ENCODE data around the gene C2orf76. TPM values are rescaled to one million over a fixed set of nuclear protein-coding genes. Genes with fewer than 3 reads are reported as not detected.
A peak's percentile ranks its signal among the peaks of the same experiment; 100 is the strongest.

C2orf76 gene
- total and polyA plus RNA-seq, 2 donors (not counting 1 experiment from before 2014, with no cell fraction given) = 6.9 to 13.6 TPM

DNA sequence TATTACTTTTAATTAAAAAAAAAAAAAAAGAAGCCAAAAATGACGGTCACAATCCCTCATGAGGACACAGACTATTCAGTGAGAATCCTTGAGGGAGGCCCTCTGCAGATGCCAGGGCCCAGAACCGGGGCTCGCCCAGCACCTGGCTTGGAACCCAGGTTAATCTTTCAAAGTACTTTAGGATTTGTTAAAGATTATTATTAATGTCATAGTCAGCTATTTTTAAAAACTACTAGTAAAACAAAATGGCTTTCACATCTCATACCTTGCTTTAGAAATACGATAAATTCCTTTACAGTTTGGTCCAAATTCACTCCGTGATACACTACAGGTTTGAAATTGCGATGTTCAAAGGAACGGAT is 27.1 kb downstream of the C2orf76 start:
- peaks cover 23% of the 10 kb centered on the region for H3K4me1 Mint-ChIP-seq
- CTCF ChIA-PET = interaction anchor here (1.1 kb wide), 1 partner anchor 10 kb away, joined by 3 read pairs; no protein-coding TSS in a partner anchor
- POLR2A ChIA-PET = interaction anchor here (0.7 kb wide), 1 partner anchor 458 kb away, joined by 3 read pairs; no protein-coding TSS in a partner anchor
- DNase-seq = no peak
- H3K4me3 ChIP-seq (ENCODE audit: control extremely low read depth in 1 of 5, extremely low read depth in 1 of 5, insufficient read depth in 1 of 5, low read depth in 2 of 5, low read length in 4 of 5) = no peak overlapping the region
- intact Hi-C loops (cut with micrococcal nuclease) = loop anchor here (1.0 kb wide), 1 partner anchor 27 kb away; the partner anchor contains the start of genes C2orf76 and DBI
- H3K4me2 ChIP-seq (replicated peaks; ENCODE audit: low read depth, low read length, poor library complexity, severe bottlenecking) = peak overlapping the region; percentile 54
- no peak for TF ChIP-seq EZH2 (IDR thresholded peaks at IDR 0.05; ENCODE audit: borderline replicate concordance, insufficient read depth, low read depth, low read length, poor library complexity, severe bottlenecking)
- peaks cover 14% of the 10 kb centered on the region for H3K79me2 ChIP-seq (ENCODE audit: control insufficient read depth, insufficient read depth, low read length)
- no peaks in the 10 kb centered on the region for H3K27me3 ChIP-seq (replicated peaks in 1 of 4; ENCODE audit: control extremely low read depth in 1 of 4, control insufficient read depth in 3 of 4, insufficient read depth in 4 of 4, low read length in 3 of 4)
- H4K20me1 ChIP-seq (ENCODE audit: control insufficient read depth, insufficient read depth, low read length, poor library complexity, severe bottlenecking) = no peaks in the 10 kb centered on the region
- peak overlapping the region; percentile 54 to 62 for H3K27ac ChIP-seq (ENCODE audit: low read length in 2 of 2)
- ATAC-seq (ENCODE audit: low read depth) = no peak
- H3K27me3 Mint-ChIP-seq = no peaks in the 10 kb centered on the region
- peak overlapping the region; percentile 93 for H3K27ac Mint-ChIP-seq
- H2AFZ ChIP-seq (ENCODE audit: insufficient read depth, low read depth, low read length, poor library complexity, severe bottlenecking) = peak overlapping the region; percentile 47
- H3K4me3 Mint-ChIP-seq = peak overlapping the region; percentile 72
- no peaks in the 10 kb centered on the region for H3K9me3 ChIP-seq (ENCODE audit: control extremely low read depth in 1 of 3, control insufficient read depth in 2 of 3, insufficient read depth in 1 of 3, low read length in 2 of 3)
- H3K9me3 Mint-ChIP-seq (ENCODE audit: insufficient read depth) = no peaks in the 10 kb centered on the region
- no peak overlapping the region for H3K9ac ChIP-seq (ENCODE audit: low read length)
- WGBS (ENCODE audit: insufficient coverage) = 99% methylated on average over 4 of the region's 7 CpGs
- H3K36me3 ChIP-seq (replicated peaks in 1 of 2; ENCODE audit: control extremely low read depth in 1 of 2, control insufficient read depth in 1 of 2, extremely low read depth in 1 of 2, insufficient read depth in 2 of 2, low read length in 1 of 2) = peaks cover 0 to 3% of the 10 kb centered on the region in 2 experiments
- peaks cover 28 to 29% of the 10 kb centered on the region in 2 donors for H3K4me1 ChIP-seq (ENCODE audit: control insufficient read depth in 2 of 2, insufficient read depth in 2 of 2, low read length in 2 of 2)

DNA sequence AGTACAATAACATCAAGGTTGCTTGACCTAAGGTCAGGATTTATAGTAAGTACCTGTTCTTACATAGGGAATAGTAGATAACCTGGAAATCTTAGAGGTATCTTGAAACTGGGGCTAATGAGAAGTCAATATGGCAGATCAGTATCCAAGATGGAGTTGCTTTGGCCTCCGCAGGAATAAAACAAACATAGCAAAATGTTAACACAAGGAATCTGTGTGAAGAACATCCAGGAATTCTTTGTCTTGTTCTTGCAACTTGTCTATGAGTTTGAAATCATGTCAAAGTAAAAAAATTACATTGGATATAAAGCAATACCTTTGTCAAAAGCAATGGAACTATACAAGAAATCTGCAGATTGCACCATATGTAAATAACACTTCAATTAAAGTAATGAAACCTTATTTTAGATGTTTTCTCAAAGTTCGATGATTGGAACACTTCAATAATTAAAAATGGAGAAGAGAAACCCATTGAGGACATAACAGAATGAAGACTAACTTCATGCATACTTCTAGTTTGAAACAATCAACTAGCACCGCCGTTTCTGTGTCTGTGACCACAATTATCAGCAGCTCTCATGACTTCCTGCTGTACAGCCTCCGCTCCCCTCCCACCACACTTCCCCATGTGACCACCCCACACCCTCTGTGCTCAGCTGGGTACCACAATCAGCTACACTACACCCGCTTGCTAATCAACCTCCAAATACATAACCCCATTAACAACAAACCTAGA is 27.6 kb downstream of the C2orf76 start:
- CTCF ChIA-PET = interaction anchor here (1.1 kb wide), 1 partner anchor 11 kb away, joined by 3 read pairs; no protein-coding TSS in a partner anchor
- POLR2A ChIA-PET = interaction anchor here (0.7 kb wide), 1 partner anchor 457 kb away, joined by 3 read pairs; no protein-coding TSS in a partner anchor
- ATAC-seq (ENCODE audit: low read depth) = peak; percentile 98
- no peaks in the 10 kb centered on the region for H3K9me3 ChIP-seq (ENCODE audit: control extremely low read depth in 1 of 3, control insufficient read depth in 2 of 3, insufficient read depth in 1 of 3, low read length in 2 of 3)
- no peaks in the 10 kb centered on the region for H3K27me3 ChIP-seq (replicated peaks in 1 of 4; ENCODE audit: control extremely low read depth in 1 of 4, control insufficient read depth in 3 of 4, insufficient read depth in 4 of 4, low read length in 3 of 4)
- peaks cover 28 to 29% of the 10 kb centered on the region in 2 donors for H3K4me1 ChIP-seq (ENCODE audit: control insufficient read depth in 2 of 2, insufficient read depth in 2 of 2, low read length in 2 of 2)
- H3K27me3 Mint-ChIP-seq = no peaks in the 10 kb centered on the region
- no peak for TF ChIP-seq EZH2 (IDR thresholded peaks at IDR 0.05; ENCODE audit: borderline replicate concordance, insufficient read depth, low read depth, low read length, poor library complexity, severe bottlenecking)
- TF ChIP-seq, protein P1, sequence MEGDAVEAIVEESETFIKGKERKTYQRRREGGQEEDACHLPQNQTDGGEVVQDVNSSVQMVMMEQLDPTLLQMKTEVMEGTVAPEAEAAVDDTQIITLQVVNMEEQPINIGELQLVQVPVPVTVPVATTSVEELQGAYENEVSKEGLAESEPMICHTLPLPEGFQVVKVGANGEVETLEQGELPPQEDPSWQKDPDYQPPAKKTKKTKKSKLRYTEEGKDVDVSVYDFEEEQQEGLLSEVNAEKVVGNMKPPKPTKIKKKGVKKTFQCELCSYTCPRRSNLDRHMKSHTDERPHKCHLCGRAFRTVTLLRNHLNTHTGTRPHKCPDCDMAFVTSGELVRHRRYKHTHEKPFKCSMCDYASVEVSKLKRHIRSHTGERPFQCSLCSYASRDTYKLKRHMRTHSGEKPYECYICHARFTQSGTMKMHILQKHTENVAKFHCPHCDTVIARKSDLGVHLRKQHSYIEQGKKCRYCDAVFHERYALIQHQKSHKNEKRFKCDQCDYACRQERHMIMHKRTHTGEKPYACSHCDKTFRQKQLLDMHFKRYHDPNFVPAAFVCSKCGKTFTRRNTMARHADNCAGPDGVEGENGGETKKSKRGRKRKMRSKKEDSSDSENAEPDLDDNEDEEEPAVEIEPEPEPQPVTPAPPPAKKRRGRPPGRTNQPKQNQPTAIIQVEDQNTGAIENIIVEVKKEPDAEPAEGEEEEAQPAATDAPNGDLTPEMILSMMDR (IDR thresholded peaks at IDR 0.05) = no peak
- DNase-seq = peak; percentile 77
- H3K4me3 ChIP-seq (ENCODE audit: control extremely low read depth in 1 of 5, extremely low read depth in 1 of 5, insufficient read depth in 1 of 5, low read depth in 2 of 5, low read length in 4 of 5) = peak overlapping the region in 1 of 5 experiments; percentile 28
- H3K9ac ChIP-seq (ENCODE audit: low read length) = peak overlapping the region; percentile 12
- intact Hi-C loops (cut with micrococcal nuclease) = loop anchor here (1.0 kb wide), 1 partner anchor 27 kb away; the partner anchor contains the start of genes C2orf76 and DBI
- H2AFZ ChIP-seq (ENCODE audit: insufficient read depth, low read depth, low read length, poor library complexity, severe bottlenecking) = peak overlapping the region; percentile 47
- H3K4me2 ChIP-seq (replicated peaks; ENCODE audit: low read depth, low read length, poor library complexity, severe bottlenecking) = peak overlapping the region; percentile 54
- H3K79me2 ChIP-seq (ENCODE audit: control insufficient read depth, insufficient read depth, low read length) = peaks cover 14% of the 10 kb centered on the region
- H3K27ac ChIP-seq (ENCODE audit: low read length in 2 of 2) = peak overlapping the region; percentile 54 to 62
- H3K4me1 Mint-ChIP-seq = peaks cover 23% of the 10 kb centered on the region
- H3K27ac Mint-ChIP-seq = peak overlapping the region; percentile 93
- peaks cover 0 to 3% of the 10 kb centered on the region in 2 experiments for H3K36me3 ChIP-seq (replicated peaks in 1 of 2; ENCODE audit: control extremely low read depth in 1 of 2, control insufficient read depth in 1 of 2, extremely low read depth in 1 of 2, insufficient read depth in 2 of 2, low read length in 1 of 2)
- H3K9me3 Mint-ChIP-seq (ENCODE audit: insufficient read depth) = no peaks in the 10 kb centered on the region
- WGBS (ENCODE audit: insufficient coverage) = 0% methylated on average over 4 of the region's 6 CpGs
- H3K4me3 Mint-ChIP-seq = peak overlapping the region; percentile 72
- H4K20me1 ChIP-seq (ENCODE audit: control insufficient read depth, insufficient read depth, low read length, poor library complexity, severe bottlenecking) = no peaks in the 10 kb centered on the region
